HG02981 (cell line): ENCODE data around the gene ARPP21.
"Not testable (repeated sequence)": the region's sequence is repeated elsewhere in the genome, so short reads cannot be mapped to it uniquely, and the experiment has no call there.

Experiments
- ATAC-seq: cut with Tn5 transposase; IDR thresholded peaks from one replicate; pipeline ENCODE4 v1.9.1; 2021; ENCODE audit warnings: mild to moderate bottlenecking, moderate library complexity; ENCODE audit not compliant: unreplicated experiment

Gene ARPP21

GRCh38 chr3:35639254-35640186 is at the start of gene ARPP21:
Gene ARPP21 (plus strand): TSS chr3:35639525. CDS start chr3:35681752, 42,227 bp downstream.
- ATAC-seq = peak; percentile 37

- no peak for ATAC-seq
Observed at GRCh38 chr3:35592589-35593295, 46.6 kb upstream of the ARPP21 start.

- no peak for ATAC-seq
Observed at GRCh38 chr3:35594739-35595138, 44.6 kb upstream of the ARPP21 start.

- ATAC-seq = no peak
Observed at GRCh38 chr3:35596335-35596995, 42.9 kb upstream of the ARPP21 start.

GRCh38 chr3:35597490-35597889 is 41.8 kb upstream of the ARPP21 start:
- no peak for ATAC-seq

GRCh38 chr3:35598804-35599203 is 40.5 kb upstream of the ARPP21 start:
- no peak for ATAC-seq

GRCh38 chr3:35601959-35602358 is 37.4 kb upstream of the ARPP21 start:
- no peak for ATAC-seq

- no peak for ATAC-seq
Observed at GRCh38 chr3:35602395-35602936, 36.9 kb upstream of the ARPP21 start.

GRCh38 chr3:35616346-35616745 is 23.0 kb upstream of the ARPP21 start:
- ATAC-seq = no peak

GRCh38 chr3:35617370-35617769 is 22.0 kb upstream of the ARPP21 start:
- ATAC-seq = no peak

- not testable (repeated sequence) for ATAC-seq
Observed at GRCh38 chr3:35620238-35620637, 19.1 kb upstream of the ARPP21 start.

- no peak for ATAC-seq
Observed at GRCh38 chr3:35624698-35625097, 14.6 kb upstream of the ARPP21 start.

- ATAC-seq = no peak
Observed at GRCh38 chr3:35633332-35634124, 5.8 kb upstream of the ARPP21 start.

- no peak for ATAC-seq
Observed at GRCh38 chr3:35635407-35635806, 3.9 kb upstream of the ARPP21 start.

- ATAC-seq = no peak
Observed at GRCh38 chr3:35635926-35636683, 3.2 kb upstream of the ARPP21 start.

GRCh38 chr3:35638251-35638979 is 910 bp upstream of the ARPP21 start:
- no peak for ATAC-seq

- no peak for ATAC-seq
Observed at GRCh38 chr3:35638980-35639253, 408 bp upstream of the ARPP21 start.

- no peak for ATAC-seq
Observed at GRCh38 chr3:35640190-35641165, 1.2 kb downstream of the ARPP21 start.
